CD4-positive, alpha-beta memory T cell (primary cell): Measurements from ENCODE around the gene MARK3. TPM values are rescaled to one million over a fixed set of nuclear protein-coding genes. Genes with fewer than 3 reads are reported as not detected.
A peak's percentile ranks its signal among the peaks of the same experiment; 100 is the strongest.

ENCODE experiments used
- CTCF ChIA-PET: fragments of 350-600 bp; sonication (Branson Sonifier 250); formaldehyde crosslinking; loops from one replicate; lab custom pipeline; 2021; ENCODE audit warnings: inconsistent platforms; ENCODE audit not compliant: partially characterized antibody; lab: Charles Lee
- POLR2A ChIA-PET: fragments of 350-600 bp; sonication (Branson Sonifier 250); formaldehyde crosslinking; loops from one replicate; lab custom pipeline; 2021; ENCODE audit not compliant: partially characterized antibody; lab: Charles Lee
- DNase-seq, 5 donors: peaks; one replicate each; pipeline versions ENCODE4 v3.0.0 to v3.0.0-alpha.2; 2020 to 2022; ENCODE audit warnings: mixed read lengths in 1 of 5
- H3K27ac ChIP-seq: one replicate; pipeline ENCODE4 v1.7.0; 2013; ENCODE audit warnings: low read depth, low read length
- H3K27me3 ChIP-seq: 2 replicates; pipeline ENCODE4 v1.7.0; 2013; ENCODE audit warnings: mild to moderate bottlenecking, low read length, moderate library complexity; ENCODE audit not compliant: insufficient read depth
- H3K36me3 ChIP-seq: 2 replicates; pipeline ENCODE4 v1.7.0; 2013; ENCODE audit warnings: mild to moderate bottlenecking, low read length, moderate library complexity; ENCODE audit not compliant: insufficient read depth
- H3K4me1 ChIP-seq: 2 replicates; pipeline ENCODE4 v1.7.0; 2013; ENCODE audit warnings: mild to moderate bottlenecking, low read length, moderate library complexity; ENCODE audit not compliant: insufficient read depth
- H3K4me3 ChIP-seq, 2 donors: one replicate each; pipeline ENCODE4 v1.7.0; 2013; ENCODE audit warnings: low read length in 2 of 2, mild to moderate bottlenecking in 1 of 2
- H3K9me3 ChIP-seq, 2 donors: one replicate each; pipeline ENCODE4 v1.7.0; 2013; ENCODE audit warnings: low read length in 2 of 2, control low read depth in 1 of 2; ENCODE audit not compliant: control insufficient read depth in 1 of 2
- H3K27ac Mint-ChIP-seq, 7 donors: one replicate each; pipeline ENCODE4 v1.8.0; 2020 to 2021; ENCODE audit warnings: mixed read lengths in 7 of 7, mild to moderate bottlenecking in 6 of 7, inconsistent platforms in 3 of 7, moderate library complexity in 3 of 7
- H3K27me3 Mint-ChIP-seq, 2 donors: one replicate each; pipeline ENCODE4 v1.8.0; 2020 to 2021; ENCODE audit warnings: mixed read lengths in 2 of 2
- H3K36me3 Mint-ChIP-seq, 2 donors: one replicate each; pipeline ENCODE4 v1.8.0; 2020 to 2021; ENCODE audit warnings: mixed read lengths in 2 of 2, inconsistent platforms in 1 of 2, mild to moderate bottlenecking in 1 of 2
- H3K4me1 Mint-ChIP-seq, 4 donors: one replicate each; pipeline ENCODE4 v1.8.0; 2020 to 2021; ENCODE audit warnings: mixed read lengths in 4 of 4, mild to moderate bottlenecking in 1 of 4
- H3K4me3 Mint-ChIP-seq, 8 donors: one replicate each; pipeline ENCODE4 v1.8.0; 2020 to 2021; ENCODE audit warnings: mixed read lengths in 8 of 8, mild to moderate bottlenecking in 7 of 8, moderate library complexity in 6 of 8, inconsistent platforms in 3 of 8
- H3K9me3 Mint-ChIP-seq, 8 donors: one replicate each; pipeline ENCODE4 v1.8.0; 2020 to 2021; ENCODE audit warnings: mixed read lengths in 8 of 8, mild to moderate bottlenecking in 5 of 8, inconsistent platforms in 3 of 8, moderate library complexity in 1 of 8
- intact Hi-C: fragments of 100-400 bp; cut with micrococcal nuclease; formaldehyde crosslinking; loops from one replicate; pipeline ENCODE4 v1.15.1; 2023
- polyA plus RNA-seq, 2 donors: library from polyadenylated mRNA; unstranded; fragments of 300-500 nt; fragmentation: Illumina TruSeq; gene quantifications; one replicate each; pipeline ENCODE4 v1.2.3, GENCODE V29; 2021
- total RNA-seq, 2 experiments: library from RNA; stranded (reverse); gene quantifications; one replicate each; pipeline ENCODE4 v1.2.3, GENCODE V29; 2021

MARK3 gene
- total RNA-seq (100 to 1,000 TPM; 108 to 113 TPM), polyA plus RNA-seq (10 to 100 TPM; 18.4 to 44.7 TPM)

DNA sequence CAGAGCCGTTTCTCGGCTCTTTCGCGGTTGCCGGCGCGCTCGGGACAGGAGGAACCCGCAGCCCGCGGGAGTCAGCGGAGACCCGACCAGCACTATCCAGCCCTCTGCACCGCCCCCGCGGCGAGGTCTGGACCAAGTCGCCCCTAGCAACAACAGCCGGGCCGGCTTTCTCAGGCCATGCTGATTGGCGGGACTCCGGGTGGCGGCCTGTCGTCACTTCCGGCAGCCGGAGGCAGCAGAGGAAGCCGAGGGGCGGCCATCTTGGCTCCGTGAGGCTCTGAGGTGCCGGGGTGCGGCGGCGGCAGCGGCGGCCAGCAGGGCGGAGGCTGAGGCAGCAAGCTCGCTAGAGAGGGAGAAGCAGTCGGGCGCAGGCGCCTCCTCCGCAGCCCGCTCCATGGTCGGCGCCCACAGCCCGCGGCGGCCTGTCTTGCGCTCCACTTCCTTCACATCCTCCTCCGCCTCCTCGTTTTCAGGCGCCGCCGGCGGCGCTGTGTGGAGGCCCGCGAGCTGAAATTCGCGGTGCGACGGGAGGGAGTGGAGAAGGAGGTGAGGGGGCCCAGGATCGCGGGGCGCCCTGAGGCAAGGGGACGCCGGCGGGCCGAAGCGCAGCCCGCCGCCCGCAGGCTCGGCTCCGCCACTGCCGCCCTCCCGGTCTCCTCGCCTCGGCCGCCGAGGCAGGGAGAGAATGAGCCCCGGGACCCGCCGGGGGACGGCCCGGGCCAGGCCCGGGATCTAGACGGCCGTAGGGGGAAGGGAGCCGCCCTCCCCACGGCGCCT lies at the start of gene MARK3:
TSS of gene MARK3 (plus strand) at position 264 of the 777 bp plus-strand sequence. CDS start 615 bp downstream, outside the sequence.
- peaks cover 37% of the 10 kb centered on the region for H3K4me1 ChIP-seq
- no peaks in the 10 kb centered on the region for H3K36me3 ChIP-seq
- Mint-ChIP-seq H3K9me3 (peaks cover 0 to 2% (median 0%) of the 10 kb centered on the region in 8 donors), H3K36me3 (peaks cover 0 to 17% of the 10 kb centered on the region in 2 donors), H3K27ac (peak within 1 kb of the TSS; percentile 95 to 98 (median 97)), H3K27me3 (peaks cover 0 to 2% of the 10 kb centered on the region in 2 donors), H3K4me3 (peak within 1 kb of the TSS; percentile 94 to 100 (median 98)), H3K4me1 (peaks cover 17 to 51% (median 36%) of the 10 kb centered on the region in 4 donors)
- no peaks in the 10 kb centered on the region for H3K9me3 ChIP-seq
- ChIA-PET POLR2A (interaction anchor here (0.8 to 4.1 kb wide), 7 partner anchors 9 to 536 kb away, joined by 3 to 75 read pairs (median 4); partner anchors contain the start of genes BAG5 and EIF5), CTCF (interaction anchor here (1.2 to 5.1 kb wide), 2 partner anchors 8 to 11 kb away, joined by 3 to 24 read pairs; no protein-coding TSS in a partner anchor)
- H3K27me3 ChIP-seq, result no peaks in the 10 kb centered on the region
- peak within 1 kb of the TSS; percentile 86 for H3K27ac ChIP-seq
- peak; percentile 95 to 97 (median 96) for DNase-seq
- intact Hi-C loops, result loop anchor here (1.0 kb wide), 2 partner anchors 9 to 52 kb away; no protein-coding TSS in a partner anchor
- peak within 1 kb of the TSS; percentile 67 to 95 for H3K4me3 ChIP-seq

DNA sequence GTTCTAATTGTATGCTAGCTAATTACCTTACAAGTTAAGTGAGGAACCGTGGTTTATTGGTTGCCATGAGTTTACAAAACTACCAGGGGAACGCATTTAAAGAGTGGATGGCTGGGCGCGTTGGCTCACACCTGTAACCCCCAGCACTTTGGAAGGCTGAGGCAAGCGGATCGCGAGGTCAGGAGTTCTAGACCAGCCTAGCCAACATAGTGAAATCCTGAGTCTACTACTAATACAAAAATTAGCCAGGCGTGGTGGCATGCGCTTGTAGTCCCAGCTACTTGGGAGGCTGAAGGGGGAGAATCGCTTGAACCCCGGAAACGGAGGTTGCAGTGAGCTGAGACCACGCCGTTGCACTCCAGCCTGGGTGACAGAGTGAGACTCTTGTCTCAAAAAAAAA lies 49.0 kb upstream of the MARK3 start:
- Mint-ChIP-seq H3K4me1 (peaks cover 23 to 63% (median 45%) of the 10 kb centered on the region in 4 donors), H3K9me3 (peaks cover 0 to 15% (median 0%) of the 10 kb centered on the region in 8 donors), H3K27me3 (no peaks in the 10 kb centered on the region), H3K27ac (peak overlapping the region; percentile 30 to 99 (median 93)), H3K36me3 (peaks cover 62 to 67% of the 10 kb centered on the region in 2 donors), H3K4me3 (peak overlapping the region; percentile 90 to 98 (median 96))
- DNase-seq, result no peak
- peaks cover 62% of the 10 kb centered on the region for H3K36me3 ChIP-seq
- no peaks in the 10 kb centered on the region for H3K9me3 ChIP-seq
- CTCF ChIA-PET, result interaction anchor here (1.1 to 5.5 kb wide), 3 partner anchors 9 to 58 kb away, joined by 4 to 37 read pairs (median 4); no protein-coding TSS in a partner anchor
- H3K27ac ChIP-seq, result peak overlapping the region; percentile 93
- intact Hi-C loops, result no loop called here
- POLR2A ChIA-PET, result interaction anchor here (2.7 to 5.5 kb wide), 3 partner anchors 8 to 48 kb away, joined by 9 to 75 read pairs (median 51); partner anchors contain the start of gene MARK3
- peak overlapping the region; percentile 72 to 90 for H3K4me3 ChIP-seq
- no peaks in the 10 kb centered on the region for H3K27me3 ChIP-seq
- H3K4me1 ChIP-seq, result peaks cover 52% of the 10 kb centered on the region

DNA sequence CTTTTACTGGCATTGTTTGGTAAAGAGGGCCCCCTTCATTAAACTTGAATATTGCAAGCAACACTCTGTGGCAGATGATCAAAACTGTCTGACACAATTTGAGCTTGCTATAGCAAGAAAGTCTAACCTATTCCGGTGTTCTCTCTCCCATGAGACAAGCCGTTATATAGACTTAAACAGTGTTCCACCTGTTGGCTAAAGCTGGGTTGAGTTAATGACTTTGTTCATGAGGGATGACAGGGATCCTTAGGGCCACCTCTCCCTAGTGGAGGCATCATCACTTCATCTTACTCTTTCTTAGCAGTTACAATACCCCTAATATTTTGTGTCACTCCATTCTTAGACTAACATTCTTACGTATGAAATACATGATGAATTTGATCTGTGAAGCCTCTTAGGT lies 47.4 kb upstream of the MARK3 start:
- peak overlapping the region in 6 of 7 donors; percentile 30 to 99 (median 50) for H3K27ac Mint-ChIP-seq
- peak overlapping the region in 1 of 8 donors; percentile 65 for H3K4me3 Mint-ChIP-seq
- H3K4me1 Mint-ChIP-seq, result peaks cover 23 to 65% (median 45%) of the 10 kb centered on the region in 4 donors
- Histone ChIP-seq H3K4me3 (no peak overlapping the region), H3K4me1 (peaks cover 49% of the 10 kb centered on the region), H3K27me3 (no peaks in the 10 kb centered on the region), H3K27ac (no peak overlapping the region), H3K9me3 (no peaks in the 10 kb centered on the region), H3K36me3 (peaks cover 78% of the 10 kb centered on the region)
- peaks cover 0 to 14% (median 0%) of the 10 kb centered on the region in 8 donors for H3K9me3 Mint-ChIP-seq
- DNase-seq, result no peak
- peaks cover 76 to 84% of the 10 kb centered on the region in 2 donors for H3K36me3 Mint-ChIP-seq
- POLR2A ChIA-PET, result interaction anchor here (5.5 kb wide), 1 partner anchor 46 kb away, joined by 75 read pairs; the partner anchor contains the start of gene MARK3
- intact Hi-C loops, result no loop called here
- CTCF ChIA-PET, result interaction anchor here (5.5 kb wide), 1 partner anchor 53 kb away, joined by 37 read pairs; no protein-coding TSS in a partner anchor
- no peaks in the 10 kb centered on the region for H3K27me3 Mint-ChIP-seq

DNA sequence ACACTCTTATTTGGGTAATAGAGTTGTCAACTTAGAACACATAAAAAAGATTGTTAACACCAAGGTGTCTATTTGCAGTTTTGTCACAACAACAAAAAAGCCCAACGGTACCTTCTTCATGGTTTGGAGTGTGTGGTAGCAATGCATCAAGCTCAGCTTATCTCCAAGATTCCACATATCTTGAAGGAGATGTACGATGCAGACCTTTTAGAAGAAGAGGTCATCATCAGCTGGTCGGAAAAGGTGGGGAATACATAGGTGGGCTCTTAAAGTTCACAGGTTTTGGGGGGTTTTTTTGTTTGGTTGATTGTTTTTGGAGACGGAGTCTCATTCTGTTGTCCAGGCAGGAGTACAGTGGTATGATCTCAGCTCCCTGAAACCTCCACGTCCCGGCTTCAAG lies 45.7 kb upstream of the MARK3 start:
- peaks cover 95% of the 10 kb centered on the region for H3K36me3 ChIP-seq
- H3K27ac ChIP-seq, result no peak overlapping the region
- intact Hi-C loops, result no loop called here
- ChIA-PET POLR2A (interaction anchor here (0.9 to 1.7 kb wide), 2 partner anchors 45 to 54 kb away, joined by 3 to 4 read pairs; partner anchors contain the start of gene MARK3), CTCF (interaction anchor here (2.9 kb wide), 1 partner anchor 52 kb away, joined by 12 read pairs; no protein-coding TSS in a partner anchor)
- H3K4me1 ChIP-seq, result peaks cover 43% of the 10 kb centered on the region
- Mint-ChIP-seq H3K4me1 (peaks cover 22 to 67% (median 46%) of the 10 kb centered on the region in 4 donors), H3K4me3 (peak overlapping the region in 3 of 8 donors; percentile 20 to 51 (median 26)), H3K9me3 (peaks cover 0 to 12% (median 0%) of the 10 kb centered on the region in 8 donors), H3K27ac (peak overlapping the region in 4 of 7 donors; percentile 47 to 99 (median 60)), H3K27me3 (no peaks in the 10 kb centered on the region), H3K36me3 (peaks cover 82 to 97% of the 10 kb centered on the region in 2 donors)
- H3K27me3 ChIP-seq, result no peaks in the 10 kb centered on the region
- H3K9me3 ChIP-seq, result no peaks in the 10 kb centered on the region
- no peak for DNase-seq
- H3K4me3 ChIP-seq, result no peak overlapping the region

DNA sequence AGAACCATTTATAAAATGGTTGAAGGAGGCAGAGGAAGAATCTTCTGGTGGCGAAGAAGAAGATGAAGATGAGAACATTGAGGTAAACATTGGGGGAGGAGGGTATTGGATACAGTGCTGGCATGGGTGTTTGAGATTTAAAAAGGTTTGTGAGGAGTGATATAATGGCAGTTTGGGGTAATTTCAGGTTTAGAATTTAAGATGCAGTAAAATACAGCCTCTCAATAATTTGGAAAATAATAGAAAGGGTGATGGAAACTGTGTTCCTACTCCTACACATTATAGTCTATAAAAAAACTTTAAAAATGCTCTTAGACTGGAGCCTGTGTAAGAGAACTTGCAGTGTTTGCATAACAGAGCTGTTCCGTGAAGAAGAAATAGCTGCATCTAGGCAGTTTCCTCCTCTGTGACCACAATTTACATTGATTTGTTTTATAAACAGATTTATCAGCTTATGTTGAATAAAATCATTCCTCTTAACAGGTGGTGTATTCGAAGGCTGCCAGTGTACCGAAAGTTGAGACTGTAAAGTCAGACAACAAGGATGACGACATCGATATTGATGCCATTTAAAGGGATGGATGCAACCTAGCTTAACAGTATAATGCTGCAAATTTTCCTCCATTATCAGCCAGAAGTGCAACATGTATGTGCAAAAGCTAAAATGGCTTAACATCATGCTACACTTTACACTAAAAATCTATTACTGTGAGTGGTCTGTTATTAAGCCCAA lies 44.6 kb upstream of the MARK3 start:
- no peaks in the 10 kb centered on the region for H3K27me3 Mint-ChIP-seq
- DNase-seq, result no peak
- peak overlapping the region in 1 of 8 donors; percentile 7 for H3K4me3 Mint-ChIP-seq
- H3K4me1 Mint-ChIP-seq, result peaks cover 19 to 62% (median 40%) of the 10 kb centered on the region in 4 donors
- intact Hi-C loops, result no loop called here
- ChIA-PET CTCF (interaction anchor here (2.9 kb wide), 1 partner anchor 51 kb away, joined by 12 read pairs; no protein-coding TSS in a partner anchor), POLR2A (interaction anchor here (0.9 to 1.2 kb wide), 3 partner anchors 45 to 87 kb away, joined by 3 read pairs; partner anchors contain the start of gene MARK3)
- peaks cover 0 to 8% (median 0%) of the 10 kb centered on the region in 8 donors for H3K9me3 Mint-ChIP-seq
- H3K4me1 ChIP-seq, result peaks cover 39% of the 10 kb centered on the region
- H3K27ac Mint-ChIP-seq, result peak overlapping the region in 5 of 7 donors; percentile 58 to 99 (median 71)
- peaks cover 90% of the 10 kb centered on the region for H3K36me3 ChIP-seq
- peaks cover 78 to 97% of the 10 kb centered on the region in 2 donors for H3K36me3 Mint-ChIP-seq
- H3K9me3 ChIP-seq, result no peaks in the 10 kb centered on the region
- no peak overlapping the region for H3K27ac ChIP-seq
- H3K27me3 ChIP-seq, result no peaks in the 10 kb centered on the region
- no peak overlapping the region for H3K4me3 ChIP-seq

DNA sequence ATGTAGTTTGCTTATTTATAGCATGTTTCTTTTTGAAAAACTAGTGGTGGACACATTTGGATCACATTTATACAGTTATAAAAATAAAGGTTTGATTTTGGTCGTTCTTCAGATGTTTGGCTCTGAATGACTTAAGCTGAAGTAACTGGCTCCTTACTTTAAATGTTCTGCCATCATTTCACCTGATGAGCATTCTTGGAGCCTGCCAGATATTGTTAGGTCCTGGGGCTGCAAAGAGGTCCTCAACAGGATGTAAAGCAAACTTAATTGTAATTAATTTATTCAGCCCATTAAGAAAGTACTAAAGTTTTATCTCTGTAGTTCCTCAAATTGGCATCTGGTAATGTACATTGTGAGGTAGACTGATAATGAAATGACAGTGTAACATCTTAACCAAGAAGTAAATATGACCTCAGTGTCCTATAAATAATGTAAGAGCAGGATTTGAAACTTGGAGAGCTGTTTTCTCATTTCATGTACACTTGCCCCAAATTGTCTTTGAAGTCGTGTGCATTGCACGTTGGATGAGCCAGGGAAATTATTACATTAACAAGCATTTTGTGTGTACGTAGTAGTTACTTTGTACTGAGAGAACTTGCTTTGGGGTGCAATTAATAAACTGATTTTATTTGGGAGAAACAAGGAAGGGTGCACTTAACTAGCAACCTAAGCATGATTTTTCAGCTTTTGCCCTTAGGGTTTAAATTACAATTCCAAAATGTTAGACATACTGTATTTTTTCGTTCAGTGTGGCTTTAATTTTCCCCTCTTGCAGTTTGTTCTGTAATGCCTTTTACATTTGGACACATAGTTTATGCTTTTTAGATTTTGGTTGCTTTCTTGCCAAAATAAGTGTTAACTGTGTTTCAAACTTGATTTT lies 43.7 kb upstream of the MARK3 start:
- Histone ChIP-seq H3K27me3 (no peaks in the 10 kb centered on the region), H3K9me3 (no peaks in the 10 kb centered on the region), H3K4me1 (peaks cover 31% of the 10 kb centered on the region), H3K36me3 (peaks cover 81% of the 10 kb centered on the region), H3K27ac (no peak overlapping the region), H3K4me3 (no peak overlapping the region)
- Mint-ChIP-seq H3K4me3 (no peak overlapping the region), H3K27ac (peak overlapping the region in 2 of 7 donors; percentile 68 to 99), H3K4me1 (peaks cover 13 to 55% (median 33%) of the 10 kb centered on the region in 4 donors), H3K27me3 (no peaks in the 10 kb centered on the region), H3K9me3 (peaks cover 0 to 8% (median 0%) of the 10 kb centered on the region in 8 donors), H3K36me3 (peaks cover 70 to 88% of the 10 kb centered on the region in 2 donors)
- no peak for DNase-seq
- CTCF ChIA-PET, result interaction anchor here (2.9 kb wide), 1 partner anchor 50 kb away, joined by 12 read pairs; no protein-coding TSS in a partner anchor
- POLR2A ChIA-PET, result interaction anchor here (0.5 to 4.1 kb wide), 4 partner anchors 8 to 1525 kb away, joined by 3 to 51 read pairs (median 3); partner anchors contain the start of genes EIF5 and MARK3
- intact Hi-C loops, result no loop called here
